ENCODE results near the gene EYS. TPM values are rescaled to one million over a fixed set of nuclear protein-coding genes. Genes with fewer than 3 reads are reported as not detected.

Gene EYS
- total RNA-seq, 1 experiment from 2014 or later: not detected

DNA sequence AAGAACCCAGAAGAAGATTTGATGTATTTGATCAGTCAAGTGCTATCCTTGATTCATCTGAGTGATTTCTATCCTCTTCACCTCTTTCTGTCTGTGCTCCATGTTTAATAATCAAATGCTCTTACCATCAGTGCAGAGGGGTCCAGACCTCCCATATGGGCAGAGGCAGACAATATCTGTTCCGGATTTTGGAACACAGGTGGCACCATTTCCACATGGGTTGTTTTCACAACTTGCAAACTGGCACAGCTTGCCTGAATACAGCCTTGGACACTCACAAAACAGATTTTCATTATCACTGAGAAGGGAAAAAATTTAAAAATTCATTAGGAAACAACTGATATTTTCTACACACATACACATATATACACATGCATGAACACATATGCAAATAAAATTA lies 1843.0 kb downstream of the EYS start (continued):
- no peak for TF ChIP-seq ZBTB33 (IDR thresholded peaks at IDR 0.05; ENCODE audit: extremely low read depth, insufficient replicate concordance, low read length)
- TF ChIP-seq ELF1 (IDR thresholded peaks at IDR 0.05; ENCODE audit: borderline replicate concordance, low read depth): no peak
- TF ChIP-seq SIN3A (IDR thresholded peaks at IDR 0.05; ENCODE audit: low read depth): no peak
- no peak for TF ChIP-seq POLR2AphosphoS5 (IDR thresholded peaks at IDR 0.05; ENCODE audit: low read depth, low read length)
- TF ChIP-seq ZNF274 (IDR thresholded peaks at IDR 0.05; ENCODE audit: low read depth, low read length): no peak

- H3K27ac ChIP-seq (ENCODE audit: low read depth, low read length): no peak overlapping the region
- H3K9ac ChIP-seq (ENCODE audit: low read length): no peak overlapping the region
- no peaks in the 10 kb centered on the region for H4K20me1 ChIP-seq (ENCODE audit: insufficient read depth)
- ATAC-seq (no peak), DNase-seq (ENCODE audit: low read depth, low spot score) (no peak)
- no peaks in the 10 kb centered on the region for H3K9me3 ChIP-seq (ENCODE audit: control insufficient read depth in 1 of 2, insufficient read depth in 1 of 2, low read depth in 1 of 2, low read length in 2 of 2)
- no peaks in the 10 kb centered on the region for H3K79me2 ChIP-seq (ENCODE audit: insufficient read depth, low read length)
- BruUV-seq (replicated peaks): no TSS peak
- RAD21 ChIA-PET (ENCODE audit: low non-redundant PET in 1 of 2, low total read pairs in 2 of 2, uncharacterized antibody in 2 of 2, unreplicated experiment in 2 of 2): no interaction called here
- no peak overlapping the region for H2AFZ ChIP-seq (ENCODE audit: low read depth, low read length, poor library complexity, severe bottlenecking)
- no peaks in the 10 kb centered on the region for H3K4me1 ChIP-seq (ENCODE audit: control insufficient read depth in 1 of 2, insufficient read depth in 2 of 2, low read length in 2 of 2)
- H3K9me2 ChIP-seq (ENCODE audit: insufficient read depth): no peaks in the 10 kb centered on the region
- no peak overlapping the region for H3K4me3 ChIP-seq (replicated peaks in 1 of 2; ENCODE audit: low read depth in 1 of 2, low read length in 2 of 2)
- no peak overlapping the region for H3K4me2 ChIP-seq (ENCODE audit: low read length)
- CTCF ChIA-PET: no interaction called here
- H3K36me3 ChIP-seq (ENCODE audit: control insufficient read depth in 1 of 2, insufficient read depth in 2 of 2, low read length in 2 of 2): no peaks in the 10 kb centered on the region
- POLR2A ChIA-PET: no interaction called here
- intact Hi-C loops (cut with micrococcal nuclease): no loop called here
- no peaks in the 10 kb centered on the region for H3K27me3 ChIP-seq (ENCODE audit: insufficient read depth, low read length)
- TF ChIP-seq, protein P1, sequence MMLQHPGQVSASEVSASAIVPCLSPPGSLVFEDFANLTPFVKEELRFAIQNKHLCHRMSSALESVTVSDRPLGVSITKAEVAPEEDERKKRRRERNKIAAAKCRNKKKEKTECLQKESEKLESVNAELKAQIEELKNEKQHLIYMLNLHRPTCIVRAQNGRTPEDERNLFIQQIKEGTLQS (IDR thresholded peaks at IDR 0.05): no peak
- TF ChIP-seq SP1 (IDR thresholded peaks at IDR 0.05; ENCODE audit: low read depth): no peak
- TF ChIP-seq SIN3A (IDR thresholded peaks at IDR 0.05; ENCODE audit: low read depth): no peak
- no peak for TF ChIP-seq MAX (IDR thresholded peaks at IDR 0.05)
- no peak for TF ChIP-seq CBX3 (IDR thresholded peaks at IDR 0.05; ENCODE audit: low read depth)
- TF ChIP-seq POLR2AphosphoS5 (IDR thresholded peaks at IDR 0.05; ENCODE audit: low read depth, low read length): no peak
- TF ChIP-seq EZH2 (IDR thresholded peaks at IDR 0.05): no peak
- TF ChIP-seq REST (IDR thresholded peaks at IDR 0.05; ENCODE audit: low read depth): no peak
- TF ChIP-seq SRF (IDR thresholded peaks at IDR 0.05; ENCODE audit: low read depth): no peak
- no peak for TF ChIP-seq CTCF (IDR thresholded peaks at IDR 0.05 in 2 of 3, conservative IDR thresholded peaks at IDR 0.05 in 1 of 3; ENCODE audit: borderline replicate concordance in 1 of 3, insufficient read depth in 1 of 3, low read depth in 2 of 3, low read length in 2 of 3)
- no peak for TF ChIP-seq POLR2A (IDR thresholded peaks at IDR 0.05; ENCODE audit: borderline replicate concordance, extremely low read depth, insufficient read depth, insufficient read length)
Measured at GRCh38 chr6:63862486-63863198, 1844.4 kb downstream of the EYS start.
